Measurements from ENCODE around the gene FOXP1. TPM values are rescaled to one million over a fixed set of nuclear protein-coding genes. Genes with fewer than 3 reads are reported as not detected.

FOXP1 gene
- total RNA-seq, 1 donor from 2014 or later: 33.2 TPM

DNA sequence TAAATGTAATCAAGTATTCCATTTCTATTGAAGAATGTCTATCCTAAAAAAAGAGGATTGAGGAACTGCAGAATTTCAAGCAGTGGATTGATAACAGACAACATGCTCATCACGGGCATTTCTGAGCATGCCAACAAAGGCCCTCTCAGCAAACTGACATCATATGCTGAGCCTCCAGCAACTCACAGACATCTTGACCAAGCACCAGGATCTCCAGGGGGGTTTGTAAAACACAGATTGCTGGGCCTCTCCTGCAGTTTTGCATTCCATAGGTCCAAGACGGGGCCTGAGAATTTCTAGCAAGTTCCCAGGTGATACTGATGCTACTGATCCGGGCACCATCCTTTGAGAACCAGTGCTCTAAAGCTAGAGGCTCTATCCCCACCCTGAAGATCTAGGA lies 85.0 kb downstream of the FOXP1 start:
- no peak overlapping the region for H3K4me3 ChIP-seq (ENCODE audit: low read depth, low read length)
- no peaks in the 10 kb centered on the region for H3K27me3 ChIP-seq (ENCODE audit: control insufficient read depth, insufficient read depth, low read length)
- FAIRE-seq: no peak
- TF ChIP-seq, protein P1, sequence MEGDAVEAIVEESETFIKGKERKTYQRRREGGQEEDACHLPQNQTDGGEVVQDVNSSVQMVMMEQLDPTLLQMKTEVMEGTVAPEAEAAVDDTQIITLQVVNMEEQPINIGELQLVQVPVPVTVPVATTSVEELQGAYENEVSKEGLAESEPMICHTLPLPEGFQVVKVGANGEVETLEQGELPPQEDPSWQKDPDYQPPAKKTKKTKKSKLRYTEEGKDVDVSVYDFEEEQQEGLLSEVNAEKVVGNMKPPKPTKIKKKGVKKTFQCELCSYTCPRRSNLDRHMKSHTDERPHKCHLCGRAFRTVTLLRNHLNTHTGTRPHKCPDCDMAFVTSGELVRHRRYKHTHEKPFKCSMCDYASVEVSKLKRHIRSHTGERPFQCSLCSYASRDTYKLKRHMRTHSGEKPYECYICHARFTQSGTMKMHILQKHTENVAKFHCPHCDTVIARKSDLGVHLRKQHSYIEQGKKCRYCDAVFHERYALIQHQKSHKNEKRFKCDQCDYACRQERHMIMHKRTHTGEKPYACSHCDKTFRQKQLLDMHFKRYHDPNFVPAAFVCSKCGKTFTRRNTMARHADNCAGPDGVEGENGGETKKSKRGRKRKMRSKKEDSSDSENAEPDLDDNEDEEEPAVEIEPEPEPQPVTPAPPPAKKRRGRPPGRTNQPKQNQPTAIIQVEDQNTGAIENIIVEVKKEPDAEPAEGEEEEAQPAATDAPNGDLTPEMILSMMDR (IDR thresholded peaks at IDR 0.05; ENCODE audit: insufficient read depth, low read length, severe bottlenecking): no peak
- DNase-seq (ENCODE audit: low read depth): no peak
- H3K36me3 ChIP-seq (ENCODE audit: control insufficient read depth, insufficient read depth, low read length): no peaks in the 10 kb centered on the region

DNA sequence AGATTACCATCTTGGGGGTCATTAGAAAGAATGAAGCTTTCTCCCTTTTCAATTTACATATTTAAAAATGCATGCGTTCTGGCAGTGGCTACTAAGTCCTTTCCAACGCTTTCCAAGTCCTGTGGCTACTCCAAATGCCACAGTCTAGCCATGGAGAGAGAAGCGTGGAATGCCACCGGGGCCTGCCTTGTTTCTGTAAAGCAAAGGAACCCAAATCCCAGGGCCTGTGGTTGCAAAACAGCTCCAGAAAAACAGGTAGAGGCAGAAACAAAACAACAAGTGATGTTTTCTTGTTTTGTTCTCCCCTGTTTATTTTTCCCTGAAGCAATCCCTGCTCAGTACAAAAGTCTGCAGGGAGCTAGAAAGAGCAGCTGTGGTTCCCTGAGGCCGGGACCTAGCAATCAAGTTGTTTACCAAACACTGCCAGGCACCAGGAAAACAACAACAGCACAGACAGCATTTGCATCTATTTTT lies 85.5 kb downstream of the FOXP1 start:
- TF ChIP-seq, protein P1 (IDR thresholded peaks at IDR 0.05; ENCODE audit: insufficient read depth, low read length, severe bottlenecking): no peak
- DNase-seq (ENCODE audit: low read depth): no peak
- no peak overlapping the region for H3K4me3 ChIP-seq (ENCODE audit: low read depth, low read length)
- no peak for FAIRE-seq
- H3K36me3 ChIP-seq (ENCODE audit: control insufficient read depth, insufficient read depth, low read length): no peaks in the 10 kb centered on the region
- no peaks in the 10 kb centered on the region for H3K27me3 ChIP-seq (ENCODE audit: control insufficient read depth, insufficient read depth, low read length)

DNA sequence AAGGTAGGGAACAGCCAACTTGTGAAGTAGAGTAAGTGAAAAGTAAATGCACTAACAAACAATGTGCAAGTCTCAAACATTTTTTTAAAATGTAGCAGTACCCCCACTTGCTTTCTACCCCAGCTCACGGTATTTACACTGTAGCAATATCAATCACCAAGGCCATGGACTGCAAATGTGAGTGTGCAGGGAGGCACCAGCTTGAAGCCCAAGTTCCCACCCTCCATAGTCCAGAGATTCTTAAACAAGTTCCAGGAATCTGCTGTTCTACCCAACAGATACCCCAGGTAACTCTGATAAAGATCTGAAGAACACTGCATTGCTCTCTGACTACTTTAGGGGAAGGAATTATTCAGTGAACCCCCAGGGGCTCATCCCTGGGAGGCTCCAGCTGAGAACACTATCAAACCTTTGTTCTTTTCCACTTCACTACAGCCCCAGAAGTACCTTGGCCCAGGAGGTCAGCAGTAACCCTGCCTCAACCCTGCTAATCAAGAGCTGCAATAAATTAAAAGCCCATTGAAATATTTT lies 86.1 kb downstream of the FOXP1 start:
- no peak for FAIRE-seq
- H3K4me3 ChIP-seq (ENCODE audit: low read depth, low read length): no peak overlapping the region
- DNase-seq (ENCODE audit: low read depth): no peak
- no peaks in the 10 kb centered on the region for H3K27me3 ChIP-seq (ENCODE audit: control insufficient read depth, insufficient read depth, low read length)
- no peaks in the 10 kb centered on the region for H3K36me3 ChIP-seq (ENCODE audit: control insufficient read depth, insufficient read depth, low read length)
- TF ChIP-seq, protein P1 (IDR thresholded peaks at IDR 0.05; ENCODE audit: insufficient read depth, low read length, severe bottlenecking): no peak

DNA sequence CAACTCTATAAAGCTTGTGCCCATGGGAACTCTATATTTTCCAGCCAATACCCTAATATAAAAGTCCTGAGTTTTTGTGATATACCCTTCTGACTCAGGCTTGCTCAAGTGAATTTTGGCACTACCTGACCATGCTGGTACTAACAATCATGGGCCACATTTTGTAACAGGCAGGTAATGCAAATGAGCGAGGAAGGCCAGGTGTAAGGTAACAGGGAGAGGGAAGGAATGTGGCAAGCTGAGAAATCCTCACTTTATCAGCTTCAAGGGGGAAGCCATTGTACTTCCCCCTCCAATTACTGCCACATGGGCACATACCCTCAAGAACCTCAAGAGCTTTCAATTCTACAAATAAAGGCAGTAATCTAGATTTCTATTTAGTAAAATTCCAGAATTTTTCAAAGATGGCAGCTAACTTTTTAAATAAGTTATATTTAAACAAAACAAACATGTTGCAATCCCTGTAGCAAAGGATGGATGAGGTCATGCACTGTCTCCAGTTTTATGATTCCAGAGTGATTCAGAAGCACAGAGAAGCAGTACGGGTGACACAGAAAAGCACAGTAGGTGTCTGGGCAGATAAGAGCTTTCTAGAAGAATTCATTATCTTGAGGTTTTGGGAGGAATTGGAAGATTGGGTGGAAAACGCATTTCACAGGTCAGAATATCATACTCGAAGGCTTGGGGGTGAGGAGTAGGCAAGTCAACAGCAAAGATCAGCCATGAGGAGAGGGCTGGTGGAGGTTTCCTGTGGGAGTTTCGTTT lies 87.6 kb downstream of the FOXP1 start:
- H3K4me3 ChIP-seq (ENCODE audit: low read depth, low read length): no peak overlapping the region
- no peaks in the 10 kb centered on the region for H3K36me3 ChIP-seq (ENCODE audit: control insufficient read depth, insufficient read depth, low read length)
- DNase-seq (ENCODE audit: low read depth) (peak; percentile 96), FAIRE-seq (peak; percentile 32)
- H3K27me3 ChIP-seq (ENCODE audit: control insufficient read depth, insufficient read depth, low read length): no peaks in the 10 kb centered on the region
- TF ChIP-seq, protein P1 (IDR thresholded peaks at IDR 0.05; ENCODE audit: insufficient read depth, low read length, severe bottlenecking): no peak

DNA sequence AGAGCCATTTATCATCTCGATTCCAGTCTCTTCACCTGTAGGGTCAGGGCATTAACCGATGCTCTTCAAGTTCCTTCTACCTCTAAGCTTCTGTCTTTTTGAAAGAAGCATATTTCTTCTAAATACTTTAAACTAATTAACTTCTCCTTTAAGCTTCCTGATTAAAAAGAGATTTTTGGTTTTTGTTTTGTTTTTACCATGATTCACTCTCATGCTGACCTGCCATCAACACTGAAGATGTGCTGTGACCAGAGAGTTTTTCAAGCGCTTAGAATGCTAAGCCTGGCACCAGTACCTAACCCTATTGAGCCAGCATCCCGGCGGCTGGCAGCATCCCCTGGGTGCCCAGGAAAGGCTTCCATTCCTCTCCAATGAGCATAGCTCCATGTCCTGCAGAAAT lies 89.3 kb downstream of the FOXP1 start:
- no peak for DNase-seq (ENCODE audit: low read depth)
- no peak for FAIRE-seq
- H3K27me3 ChIP-seq (ENCODE audit: control insufficient read depth, insufficient read depth, low read length): no peaks in the 10 kb centered on the region

More for the DNA sequence above, 89.3 kb downstream of the FOXP1 start:
- Histone ChIP-seq H3K36me3 (ENCODE audit: control insufficient read depth, insufficient read depth, low read length) (no peaks in the 10 kb centered on the region), H3K4me3 (ENCODE audit: low read depth, low read length) (no peak overlapping the region)
- TF ChIP-seq, protein P1 (IDR thresholded peaks at IDR 0.05; ENCODE audit: insufficient read depth, low read length, severe bottlenecking): no peak

All from bronchial epithelial cell (primary cell).